Activated CD4-positive, alpha-beta T cell treated with anti-CD3 and anti-CD28 coated beads, Interleukin-2, amount 50 U/mL, for 4 hours (primary cell): Measurements from ENCODE around the gene GDAP2.

Experiments
- DNase-seq, 2 experiments: peaks; one replicate each; pipeline ENCODE4 v3.0.0-alpha.2; 2020

GDAP2 gene

DNA sequence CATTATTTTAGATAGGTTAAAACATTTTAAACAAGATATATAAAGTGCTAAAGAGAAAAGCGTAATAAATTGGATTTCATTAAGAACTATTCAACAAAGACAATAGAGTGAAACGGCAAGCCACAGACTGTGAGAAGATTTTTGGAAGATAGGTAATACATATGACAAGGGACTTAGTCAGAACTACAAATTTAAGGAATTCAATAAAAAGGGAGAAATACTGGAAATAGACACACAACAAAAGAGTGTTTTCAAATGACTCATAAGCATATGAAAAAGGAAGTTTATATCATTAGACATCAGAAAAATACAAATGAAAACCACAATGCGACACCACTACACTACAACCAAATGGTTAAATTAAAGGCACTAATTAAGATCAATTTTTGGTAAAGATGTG is 90.5 kb downstream of the GDAP2 start:
- no peak for DNase-seq

DNA sequence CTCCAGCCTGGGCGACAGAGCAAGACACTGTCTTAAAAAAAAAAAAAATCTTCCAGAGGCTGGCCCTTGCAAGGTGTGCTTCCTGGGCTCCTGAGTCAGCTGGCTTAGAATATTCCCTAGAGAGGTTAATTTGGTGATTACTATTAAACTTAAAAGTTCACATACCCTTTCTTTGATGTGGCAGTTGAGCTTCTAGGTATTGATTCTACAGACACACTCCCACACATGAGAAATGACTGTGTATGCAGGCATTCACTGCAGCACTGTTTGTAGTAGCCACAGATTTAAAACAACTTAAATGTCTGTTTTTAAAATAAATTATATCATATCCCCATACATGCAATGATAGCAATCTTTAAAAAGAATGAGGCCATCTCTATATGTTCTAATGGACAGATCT is 93.4 kb downstream of the GDAP2 start:
- DNase-seq, result no peak

DNA sequence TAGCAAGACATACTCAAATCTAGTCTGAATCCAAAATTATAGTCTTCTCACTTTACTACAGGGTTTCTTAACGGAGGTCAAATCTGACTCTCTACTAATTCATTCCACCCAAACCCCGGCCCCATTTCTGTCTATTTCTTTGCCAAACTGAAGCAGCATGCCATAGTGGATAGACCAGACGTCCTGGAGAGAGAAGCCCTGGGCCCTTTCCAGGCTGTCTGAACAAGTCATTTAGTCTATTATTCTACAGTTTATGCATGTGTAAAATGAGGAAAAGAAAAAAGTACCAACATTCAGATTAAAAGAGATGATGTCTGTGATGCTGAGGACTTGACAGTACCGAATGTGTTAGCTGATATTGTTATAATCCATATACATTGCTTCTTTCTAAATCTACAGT is 95.0 kb downstream of the GDAP2 start:
- DNase-seq, result no peak

DNA sequence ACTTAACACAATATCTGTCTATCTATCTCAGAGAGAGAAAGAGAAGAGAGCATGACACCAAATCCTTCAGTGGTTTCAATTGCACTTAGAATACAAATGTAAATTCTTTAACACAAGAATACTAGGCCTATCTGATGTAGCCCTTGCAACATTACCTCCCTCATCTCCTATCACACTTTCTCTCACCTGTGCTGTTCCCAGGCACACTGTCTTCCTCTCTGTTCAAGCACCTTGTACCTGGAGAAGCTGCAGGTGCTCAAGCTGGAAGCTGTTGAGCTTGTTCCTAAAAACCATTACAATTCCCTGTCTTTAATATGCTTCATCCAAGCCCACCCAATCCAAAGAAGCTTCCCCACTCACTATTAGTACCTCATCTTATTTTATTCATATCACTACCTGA is 97.0 kb downstream of the GDAP2 start:
- DNase-seq, result no peak

DNA sequence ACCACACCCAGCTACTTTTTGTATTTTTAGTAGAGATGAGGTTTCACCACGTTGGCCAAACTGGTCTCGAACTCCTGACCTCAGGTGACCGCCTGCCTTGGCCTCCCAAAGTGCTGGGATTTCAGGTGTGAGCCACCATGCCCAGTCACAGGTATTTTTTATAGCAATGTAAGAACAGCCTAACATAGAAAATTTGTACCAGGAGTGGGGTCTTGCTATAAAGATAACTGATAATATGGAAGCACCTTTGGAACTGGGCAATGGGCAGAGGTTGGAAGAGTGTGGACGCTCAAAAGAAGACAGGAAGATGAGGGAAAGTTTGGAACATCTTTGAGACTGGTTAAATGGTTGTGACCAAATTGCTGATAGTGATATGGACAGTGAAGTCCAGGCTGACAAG is 99.2 kb downstream of the GDAP2 start:
- no peak for DNase-seq

DNA sequence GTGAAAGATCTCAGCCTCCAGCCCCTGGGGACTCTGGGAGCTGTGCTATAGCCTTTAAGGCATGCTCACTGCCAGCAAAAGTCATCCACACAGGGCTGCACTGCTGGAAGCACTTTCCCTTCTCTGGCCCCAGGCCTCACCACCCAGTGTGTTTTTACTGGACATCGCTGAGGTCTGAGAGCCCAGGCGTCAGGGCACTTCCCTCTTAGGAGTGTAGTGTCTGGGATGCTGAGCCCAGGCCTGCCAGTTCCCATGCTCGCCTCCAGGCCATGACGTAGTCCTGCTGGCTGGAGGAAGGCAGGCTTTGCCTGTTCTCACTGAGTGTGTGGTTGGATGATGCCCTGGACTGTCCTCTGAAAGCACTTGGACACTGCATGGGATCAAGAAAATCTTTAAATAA is 101.2 kb downstream of the GDAP2 start:
- DNase-seq, result no peak

DNA sequence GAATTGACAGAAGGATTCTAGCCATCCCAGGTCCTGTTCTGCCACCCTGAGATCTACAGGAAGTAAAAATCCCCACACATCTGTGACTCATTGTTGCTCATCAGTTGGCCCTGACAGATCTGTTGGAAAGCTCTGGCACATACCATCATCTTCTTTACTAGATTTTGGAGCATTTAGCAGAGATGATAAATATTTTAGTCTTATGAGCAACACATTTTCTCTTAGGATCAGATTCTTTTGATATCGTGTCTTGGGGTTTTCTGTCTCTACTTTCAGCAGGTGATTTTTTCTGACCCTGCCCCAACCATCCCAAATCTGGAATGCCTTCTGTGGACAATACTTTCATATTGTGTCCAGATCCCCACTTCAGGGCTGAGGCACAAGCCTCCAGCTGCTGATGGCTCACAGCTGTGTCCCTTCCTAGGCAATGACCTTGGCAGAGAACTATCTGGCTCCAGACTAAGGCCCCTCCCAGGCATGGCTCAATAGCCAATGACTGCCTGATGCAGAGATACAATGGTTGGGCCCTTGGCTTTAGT is 102.8 kb downstream of the GDAP2 start:
- DNase-seq, result no peak

DNA sequence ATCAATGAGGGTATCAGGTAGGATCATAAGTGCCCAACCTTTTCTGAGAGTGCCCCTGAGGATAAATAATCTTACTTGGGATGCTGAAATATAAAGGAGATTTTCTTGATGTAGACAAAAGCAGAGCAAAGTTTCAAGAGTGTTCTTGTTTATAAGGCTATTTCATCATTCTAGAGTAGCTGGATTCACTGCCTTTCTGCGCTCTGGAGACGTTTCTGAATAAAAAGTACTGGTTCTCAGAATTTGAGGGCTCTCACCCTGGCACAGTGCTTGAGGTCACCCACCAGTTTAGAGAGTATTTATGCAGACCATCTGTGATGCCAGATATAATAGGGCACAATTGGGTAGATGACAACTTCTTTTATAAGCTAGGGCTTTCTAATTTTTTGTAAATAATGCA is 103.3 kb downstream of the GDAP2 start:
- no peak for DNase-seq

DNA sequence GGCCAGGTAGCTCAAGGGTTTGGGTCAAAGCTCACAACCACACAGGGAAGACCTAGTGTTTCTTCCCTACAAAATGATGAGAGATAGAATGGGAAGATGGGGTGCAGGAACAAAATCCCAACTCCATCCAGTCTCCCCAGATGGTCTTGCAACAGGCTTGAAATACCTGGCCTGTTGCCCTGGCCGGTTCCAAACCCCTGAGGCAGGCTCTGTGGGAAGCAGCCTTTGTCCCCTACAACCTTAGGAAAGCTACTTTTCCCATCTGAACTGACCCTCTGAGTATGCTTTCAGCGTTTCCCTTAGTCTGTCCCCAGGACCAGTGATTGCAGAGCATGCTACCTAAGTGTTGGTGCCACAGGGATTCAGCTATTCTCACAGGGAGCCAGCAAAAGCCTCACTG is 104.0 kb downstream of the GDAP2 start:
- DNase-seq, result no peak

DNA sequence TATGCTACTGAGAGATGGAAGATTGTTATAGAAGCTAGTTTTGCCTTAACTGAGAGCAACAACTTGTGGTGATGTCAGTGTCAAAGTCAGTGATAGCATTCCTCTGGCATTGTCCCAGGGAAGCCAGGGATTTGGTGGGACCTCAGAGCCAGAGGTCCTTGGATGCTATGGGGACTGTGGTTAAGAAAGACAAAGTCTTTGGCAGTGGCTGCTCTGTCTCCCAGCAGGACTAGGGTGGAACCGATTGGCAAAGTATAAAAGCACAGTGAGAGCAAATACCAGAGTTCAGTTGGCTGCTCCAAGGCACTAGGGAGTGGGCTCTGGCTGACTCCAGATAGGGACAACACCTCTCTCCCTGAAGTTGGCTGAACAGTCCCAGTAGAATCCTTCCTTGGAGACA is 104.8 kb downstream of the GDAP2 start:
- DNase-seq, result no peak

DNA sequence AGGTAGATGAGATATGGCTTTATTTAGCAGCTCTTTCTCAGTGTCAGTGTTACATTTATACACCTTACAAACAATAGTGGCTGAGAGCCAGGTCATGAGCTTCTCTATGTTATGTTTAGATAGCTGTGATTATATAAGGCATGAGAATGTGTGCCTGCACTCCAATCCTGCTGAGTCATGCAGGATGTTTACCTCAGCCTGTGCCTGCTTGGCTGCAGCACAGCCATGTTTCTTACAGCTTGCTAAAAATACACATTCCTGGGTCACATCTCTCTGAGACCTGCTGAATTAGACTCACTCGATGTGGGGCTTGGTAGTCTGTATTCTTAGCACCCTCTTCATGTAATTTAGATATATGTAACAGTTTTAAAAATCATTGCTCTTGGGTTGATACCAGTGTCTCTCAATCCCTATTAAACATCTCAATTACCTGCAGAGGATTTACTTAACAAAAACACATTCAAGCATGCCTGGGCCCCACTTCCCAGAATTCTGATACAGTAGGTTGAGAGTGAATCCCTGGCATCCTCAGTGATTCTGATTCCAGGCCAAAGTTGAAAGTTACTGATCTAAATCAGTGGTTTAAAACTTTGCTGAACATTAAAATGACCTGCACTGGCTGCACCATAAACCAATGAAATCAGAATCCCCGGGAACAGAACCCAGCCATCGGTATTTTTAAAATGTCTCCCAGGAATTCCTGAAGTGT is 107.5 kb downstream of the GDAP2 start:
- no peak for DNase-seq

DNA sequence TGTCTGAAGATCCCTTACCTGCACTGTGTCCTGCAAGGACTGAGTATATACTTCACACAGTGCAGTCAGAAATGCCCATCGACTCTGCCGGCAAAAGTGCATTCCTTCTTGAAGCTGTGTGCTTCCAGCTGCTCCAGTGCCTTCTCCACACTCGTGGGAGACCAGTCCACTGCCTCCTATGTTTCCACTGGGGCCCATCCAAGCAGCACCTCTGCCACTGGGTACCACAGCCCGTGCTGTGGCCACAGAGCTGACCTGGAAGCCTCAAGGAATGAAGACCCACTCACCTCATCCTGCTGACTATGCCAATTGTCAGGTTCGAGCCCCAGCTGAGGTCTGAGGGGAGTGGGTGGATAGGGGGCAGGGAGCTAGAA is 108.1 kb downstream of the GDAP2 start:
- no peak for DNase-seq

DNA sequence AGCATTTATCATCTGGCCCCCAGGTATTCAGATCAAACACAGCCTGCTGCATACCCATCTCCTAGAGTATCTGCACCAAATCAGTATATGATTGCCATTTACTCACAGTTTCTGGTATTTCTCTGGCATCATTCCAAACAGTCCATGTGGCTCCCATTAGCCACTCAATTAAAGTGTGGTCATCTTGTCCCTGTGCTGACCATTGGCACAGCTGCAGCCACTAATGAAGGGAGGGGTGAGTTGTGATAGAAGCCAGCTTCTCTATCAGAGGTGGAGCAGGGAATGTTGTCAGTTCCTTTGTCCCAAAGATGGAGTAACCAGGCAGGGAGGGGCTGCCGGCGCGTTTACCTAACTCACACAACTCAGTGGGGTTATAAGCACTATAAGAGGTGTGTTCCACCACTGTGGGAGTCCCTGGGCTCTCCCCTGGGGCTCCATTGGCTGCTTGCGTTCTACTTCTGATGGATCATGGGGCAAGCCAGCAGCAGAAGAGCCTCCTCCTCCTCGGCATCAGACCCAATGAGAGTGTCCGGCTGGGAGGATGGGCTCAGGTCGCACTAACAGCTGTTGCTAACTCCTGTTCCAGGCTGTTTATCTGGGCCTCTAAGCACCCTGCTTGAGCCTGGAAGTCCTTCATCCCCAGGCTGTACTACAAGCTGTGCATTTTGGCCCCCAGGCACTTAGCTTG is 108.6 kb downstream of the GDAP2 start:
- DNase-seq, result no peak

DNA sequence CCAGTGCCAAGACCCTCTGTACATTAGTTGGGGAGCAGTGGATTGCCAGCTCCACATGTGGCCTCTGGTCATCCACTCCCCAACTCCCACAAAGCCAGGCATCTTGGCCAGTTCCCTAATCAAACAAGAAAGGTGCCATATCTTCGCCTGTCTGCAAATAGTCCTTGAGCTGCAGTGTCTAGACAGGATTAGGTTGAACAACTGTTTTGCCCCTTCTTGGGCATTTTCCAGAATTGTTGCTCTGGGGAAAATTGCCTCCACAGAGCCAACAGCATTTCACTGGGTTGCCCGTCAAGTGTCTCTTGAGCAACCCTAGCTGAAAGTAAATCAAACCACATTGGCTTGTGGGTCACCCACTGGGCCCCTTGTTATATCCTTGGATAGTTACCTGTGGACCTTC is 109.3 kb downstream of the GDAP2 start:
- DNase-seq, result no peak

DNA sequence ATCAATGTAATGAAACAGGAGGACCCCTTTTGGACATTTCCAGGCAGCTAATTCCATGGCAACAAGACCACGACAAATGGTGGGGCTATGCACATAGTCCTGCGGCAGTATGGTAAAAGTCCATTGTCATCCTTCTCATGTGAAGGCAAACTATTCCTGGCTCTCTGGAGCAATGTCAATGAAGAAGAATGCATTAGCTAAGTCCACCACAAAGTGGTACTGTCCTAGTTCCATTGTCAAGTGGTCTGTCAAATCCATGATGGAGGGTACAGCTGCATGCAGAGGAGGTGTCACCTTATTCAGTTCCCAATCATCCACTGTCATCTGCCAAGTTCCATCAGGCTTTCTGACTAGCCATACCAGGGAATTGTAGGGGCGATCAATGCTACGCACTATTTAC is 110.1 kb downstream of the GDAP2 start:
- DNase-seq, result no peak

DNA sequence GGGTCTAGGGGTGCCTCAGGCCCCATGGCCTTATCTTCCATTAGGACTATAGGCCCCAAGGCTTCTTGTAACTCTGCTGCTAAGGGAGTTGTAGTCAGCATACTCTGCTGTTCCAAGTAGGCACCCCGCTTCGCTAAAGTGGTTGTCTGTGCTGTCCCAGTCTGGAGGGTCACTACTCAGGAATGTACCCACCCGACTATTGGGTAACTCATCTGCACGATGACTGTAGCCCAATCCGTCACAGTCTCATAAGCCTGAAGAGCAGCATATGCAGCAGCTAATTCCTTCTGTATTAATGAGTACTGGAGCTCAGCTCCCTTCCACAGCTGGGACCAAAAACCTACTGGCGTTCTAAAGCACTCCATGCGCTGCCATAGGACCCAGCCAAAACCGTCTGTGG is 111.0 kb downstream of the GDAP2 start:
- DNase-seq, result no peak

DNA sequence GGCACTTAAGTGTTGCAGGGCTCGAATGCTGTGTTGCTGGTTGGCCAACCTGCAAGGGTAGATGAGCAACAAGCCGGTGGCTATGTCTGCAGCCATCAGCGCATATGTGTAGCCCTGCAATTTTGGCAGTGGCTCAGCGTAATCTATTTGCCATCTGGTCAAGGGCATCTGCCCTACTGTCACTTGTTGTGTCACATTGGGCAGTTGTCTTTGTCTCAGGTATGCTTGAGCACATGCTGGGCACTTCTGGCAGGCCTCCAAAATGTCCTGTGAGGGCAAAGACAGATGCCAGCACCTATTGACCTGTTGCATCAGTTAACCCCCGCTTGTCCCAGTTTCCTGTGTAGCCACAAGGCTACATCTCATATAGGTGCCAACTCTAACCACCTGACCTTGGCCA is 111.8 kb downstream of the GDAP2 start:
- DNase-seq, result no peak

DNA sequence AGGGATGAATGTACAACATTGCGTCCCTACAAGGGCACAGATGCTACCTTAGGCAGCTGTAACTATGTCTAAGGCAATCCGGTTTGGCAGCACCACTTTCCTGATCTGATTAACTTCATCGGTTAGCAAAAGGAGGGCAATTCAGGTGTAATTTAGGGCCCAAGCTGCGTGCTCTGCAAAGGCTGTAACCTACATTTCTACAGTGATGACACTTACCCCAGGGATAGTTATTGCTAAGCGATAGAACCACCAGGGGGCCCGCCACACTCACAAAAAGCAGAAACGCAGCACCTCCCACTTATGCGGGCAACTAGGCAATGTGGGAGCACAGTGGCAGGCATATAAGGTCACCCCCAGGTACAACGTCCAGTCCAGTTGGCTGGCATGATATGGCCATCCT is 113.5 kb downstream of the GDAP2 start:
- DNase-seq, result no peak

DNA sequence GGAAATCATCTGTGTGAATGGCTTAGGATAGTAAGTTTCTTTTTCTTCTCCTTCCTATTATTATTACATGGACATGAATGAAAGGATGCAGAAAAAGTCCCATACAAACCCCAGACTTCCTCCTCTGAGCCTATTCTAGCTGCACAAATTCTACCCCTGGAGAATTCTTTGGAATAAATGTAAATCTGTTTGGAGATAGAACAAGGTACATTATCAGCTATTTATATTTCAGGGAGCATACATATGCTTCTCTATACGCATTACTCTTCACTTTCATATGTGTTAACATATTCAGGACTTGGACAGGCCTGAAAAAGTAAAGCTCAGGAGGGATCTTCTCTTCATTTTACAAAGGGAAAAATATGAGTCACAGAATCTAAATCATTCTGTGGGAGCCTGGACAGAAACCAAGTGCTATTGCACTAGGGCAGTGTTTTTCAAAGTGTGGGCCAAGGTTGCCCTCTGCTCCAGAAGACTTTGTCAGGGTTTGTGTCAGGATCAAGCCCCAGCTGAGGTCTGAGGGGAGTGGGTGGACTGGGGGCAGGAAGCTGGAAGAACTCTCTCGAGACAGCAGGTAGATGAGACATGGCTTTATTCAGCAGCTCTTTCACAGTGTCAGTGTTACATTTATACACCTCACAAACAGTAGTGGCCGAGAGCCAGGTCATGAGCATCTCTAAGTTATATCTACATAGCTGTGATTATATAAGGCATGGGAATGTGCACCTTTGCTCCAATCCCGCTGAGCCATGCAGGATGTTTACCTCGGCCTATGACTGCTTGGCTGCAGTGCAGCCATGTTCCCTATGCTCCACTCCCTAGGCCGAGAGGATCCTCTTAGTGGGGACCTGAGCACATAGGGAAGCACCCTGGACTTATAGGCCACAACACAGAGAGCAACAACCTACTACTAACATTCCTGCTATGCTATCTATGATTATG is 114.3 kb downstream of the GDAP2 start:
- no peak for DNase-seq
